Ascending aorta (tissue), 2 donors: ENCODE measurements around the gene ACSM5. TPM values are rescaled to one million over a fixed set of nuclear protein-coding genes. Genes with fewer than 3 reads are reported as not detected.

Experiments
- DNase-seq, 2 donors: peaks; one replicate each; pipeline ENCODE4 v3.0.0-alpha.2; 2019; ENCODE audit warnings: low spot score in 2 of 2
- H3K27ac ChIP-seq, 2 donors: fragments of 200-600 bp; sonication (generic); one replicate each; pipeline ENCODE4 v1.5.1; 2016 to 2017; ENCODE audit warnings: mild to moderate bottlenecking in 1 of 2
- H3K27me3 ChIP-seq: fragments of 200-600 bp; sonication (generic); one replicate; pipeline ENCODE4 v1.5.1; 2017
- H3K36me3 ChIP-seq, 2 donors: fragments of 200-600 bp; sonication (generic); one replicate each; pipeline ENCODE4 v1.5.1; 2016
- H3K4me1 ChIP-seq, 2 donors: fragments of 200-600 bp; sonication (generic); one replicate each; pipeline ENCODE4 v1.5.1; 2016 to 2017; ENCODE audit warnings: mild to moderate bottlenecking in 1 of 2
- H3K4me3 ChIP-seq, 2 donors: fragments of 200-600 bp; sonication (generic); one replicate each; pipeline ENCODE4 v1.5.1; 2016 to 2017; ENCODE audit warnings: mild to moderate bottlenecking in 1 of 2
- H3K9me3 ChIP-seq, 2 donors: fragments of 200-600 bp; sonication (generic); one replicate each; pipeline ENCODE4 v1.5.1; 2016
- CTCF ChIP-seq, 3 experiments: fragments of 200-600 bp in 2 of 3; fragments of 450-650 bp in 1 of 3; sonication (generic) in 2 of 3; IDR thresholded peaks; one replicate each; pipeline ENCODE4 v1.5.1; 2016 to 2019; ENCODE audit warnings: antibody characterized with exemption in 3 of 3, mild to moderate bottlenecking in 1 of 3, moderate library complexity in 1 of 3
- intact Hi-C: fragments of 100-400 bp; cut with DNase I; formaldehyde crosslinking; loops from one replicate; pipeline ENCODE4 v1.15.1; 2023
- total RNA-seq: library from RNA; depleted of rRNA; stranded (reverse); fragments of >200 nt; gene quantifications from one replicate; pipeline ENCODE4 v1.1.0, GENCODE V29; 2016

The ACSM5 gene
- total RNA-seq, 1 donor from 2014 or later, result not detected

- Histone ChIP-seq H3K27ac (no peak overlapping the region), H3K4me1 (no peaks in the 10 kb centered on the region), H3K9me3 (no peaks in the 10 kb centered on the region), H3K4me3 (no peak overlapping the region), H3K36me3 (no peaks in the 10 kb centered on the region), H3K27me3 (no peaks in the 10 kb centered on the region)
- no peak for TF ChIP-seq CTCF (IDR thresholded peaks at IDR 0.05)
- intact Hi-C loops, result no loop called here
- DNase-seq, result no peak
These were observed 8.3 kb upstream of the ACSM5 start for GRCh38 chr16:20401066-20401465.

- Histone ChIP-seq H3K9me3 (no peaks in the 10 kb centered on the region), H3K27ac (no peak overlapping the region), H3K27me3 (no peaks in the 10 kb centered on the region), H3K36me3 (no peaks in the 10 kb centered on the region), H3K4me1 (no peaks in the 10 kb centered on the region), H3K4me3 (no peak overlapping the region)
- intact Hi-C loops, result no loop called here
- no peak for TF ChIP-seq CTCF (IDR thresholded peaks at IDR 0.05)
- DNase-seq, result no peak
These were observed 7.8 kb upstream of the ACSM5 start for GRCh38 chr16:20401475-20402016.

GRCh38 chr16:20402651-20403050 is 6.7 kb upstream of the ACSM5 start:
- H3K36me3 ChIP-seq, result no peaks in the 10 kb centered on the region
- no peak for DNase-seq
- TF ChIP-seq CTCF (IDR thresholded peaks at IDR 0.05), result no peak
- no peaks in the 10 kb centered on the region for H3K4me1 ChIP-seq
- intact Hi-C loops, result no loop called here
- H3K4me3 ChIP-seq, result no peak overlapping the region
- H3K27ac ChIP-seq, result no peak overlapping the region
- no peaks in the 10 kb centered on the region for H3K27me3 ChIP-seq
- H3K9me3 ChIP-seq, result no peaks in the 10 kb centered on the region

GRCh38 chr16:20404637-20405036 is 4.7 kb upstream of the ACSM5 start, which contains the start of gene PDILT:
PDILT (minus strand) TSS chr16:20404737; CDS start chr16:20399300, 5,437 bp downstream.
- no peak within 1 kb of the TSS for H3K27ac ChIP-seq
- H3K36me3 ChIP-seq, result no peaks in the 10 kb centered on the region
- intact Hi-C loops, result no loop called here
- DNase-seq, result no peak
- H3K4me1 ChIP-seq, result no peaks in the 10 kb centered on the region
- no peak within 1 kb of the TSS for H3K4me3 ChIP-seq
- no peak for TF ChIP-seq CTCF (IDR thresholded peaks at IDR 0.05)
- no peaks in the 10 kb centered on the region for H3K9me3 ChIP-seq
- no peaks in the 10 kb centered on the region for H3K27me3 ChIP-seq

GRCh38 chr16:20410121-20410723 is 888 bp downstream of the ACSM5 start:
- intact Hi-C loops, result no loop called here
- H3K27ac ChIP-seq, result no peak overlapping the region
- H3K36me3 ChIP-seq, result no peaks in the 10 kb centered on the region
- TF ChIP-seq CTCF (IDR thresholded peaks at IDR 0.05), result no peak
- H3K4me1 ChIP-seq, result no peaks in the 10 kb centered on the region
- H3K9me3 ChIP-seq, result no peaks in the 10 kb centered on the region
- no peaks in the 10 kb centered on the region for H3K27me3 ChIP-seq
- H3K4me3 ChIP-seq, result no peak overlapping the region
- no peak for DNase-seq
